GM11168 (cell line): Measurements from ENCODE around the gene GCNT4.
"Not testable (repeated sequence)": the region's sequence is repeated elsewhere in the genome, so short reads cannot be mapped to it uniquely, and the experiment has no call there.

Experiments
- in situ Hi-C: fragments of 300-500 bp; cut with MboI; formaldehyde crosslinking; loops from one replicate; pipeline ENCODE4 v1.12.0; 2022; ENCODE audit warnings: low sequenced_read_pairs; ENCODE audit not compliant: unreplicated experiment

Gene GCNT4, protein sequence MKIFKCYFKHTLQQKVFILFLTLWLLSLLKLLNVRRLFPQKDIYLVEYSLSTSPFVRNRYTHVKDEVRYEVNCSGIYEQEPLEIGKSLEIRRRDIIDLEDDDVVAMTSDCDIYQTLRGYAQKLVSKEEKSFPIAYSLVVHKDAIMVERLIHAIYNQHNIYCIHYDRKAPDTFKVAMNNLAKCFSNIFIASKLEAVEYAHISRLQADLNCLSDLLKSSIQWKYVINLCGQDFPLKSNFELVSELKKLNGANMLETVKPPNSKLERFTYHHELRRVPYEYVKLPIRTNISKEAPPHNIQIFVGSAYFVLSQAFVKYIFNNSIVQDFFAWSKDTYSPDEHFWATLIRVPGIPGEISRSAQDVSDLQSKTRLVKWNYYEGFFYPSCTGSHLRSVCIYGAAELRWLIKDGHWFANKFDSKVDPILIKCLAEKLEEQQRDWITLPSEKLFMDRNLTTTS

DNA sequence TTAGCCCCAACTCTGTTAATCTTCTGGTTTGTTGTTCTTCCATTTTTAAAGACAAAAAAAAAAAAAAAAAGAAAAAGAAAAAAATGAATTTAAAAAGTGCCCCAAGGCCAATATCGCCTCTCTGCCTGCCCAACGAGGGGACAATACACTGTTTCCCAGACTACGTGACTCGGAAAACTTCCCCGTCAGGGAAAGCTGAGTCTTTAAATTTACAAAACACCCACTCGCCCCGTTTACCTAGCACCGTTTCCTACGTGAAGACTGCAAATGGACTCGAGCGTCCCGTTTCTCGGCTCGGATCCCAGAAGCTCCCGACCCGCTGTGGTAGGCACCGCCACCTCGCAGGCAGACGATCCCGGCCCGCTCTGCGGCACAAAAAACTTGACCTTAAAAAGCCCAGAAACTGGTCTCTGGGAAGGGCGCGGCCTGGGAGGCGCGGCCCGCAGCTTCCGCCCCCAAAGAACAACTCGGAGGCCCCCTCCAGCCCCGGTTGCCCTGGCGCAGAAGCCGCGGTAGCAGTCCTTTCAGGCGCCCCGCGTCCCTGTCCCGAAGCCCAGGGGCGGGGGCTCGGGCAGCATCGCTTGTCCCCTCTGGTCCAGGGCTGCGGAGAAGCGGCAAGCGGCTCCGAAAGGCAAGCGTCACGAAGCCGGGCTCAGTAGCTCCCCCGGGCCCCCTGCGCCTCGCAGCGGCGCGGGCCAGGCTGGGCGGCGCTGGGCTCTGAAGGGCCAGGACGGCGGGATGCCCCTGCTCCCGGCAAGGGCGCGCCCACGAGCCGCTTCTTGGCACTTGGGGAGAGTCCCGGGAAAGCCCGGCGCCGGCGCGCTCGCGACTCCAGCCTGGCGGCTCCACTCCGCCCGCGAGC lies at the start of gene GCNT4:
Gene GCNT4 (minus strand): TSS at position 367 of the 862 bp plus-strand sequence. CDS start 22,521 bp downstream, outside the sequence.
- in situ Hi-C loops = no loop called here

DNA sequence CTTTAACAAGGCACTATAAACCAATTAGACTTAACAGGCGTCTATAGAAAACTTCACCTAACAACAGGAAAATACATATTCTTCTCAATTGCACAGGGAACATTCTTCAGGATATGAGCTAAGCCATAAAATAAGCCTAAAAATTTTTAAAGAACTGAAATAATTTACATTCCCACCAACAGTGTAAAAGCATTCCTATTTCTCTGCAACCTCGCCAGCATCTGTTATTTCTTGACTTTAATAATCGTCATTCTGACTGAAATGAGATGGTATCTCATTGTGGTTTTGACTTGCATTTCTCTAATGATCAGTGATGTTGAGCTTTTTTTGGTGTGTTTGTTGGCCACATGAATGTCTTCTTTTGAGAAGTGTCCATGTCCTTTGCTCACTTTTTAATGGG lies 43.6 kb upstream of the GCNT4 start:
- in situ Hi-C loops = not testable (repeated sequence)

DNA sequence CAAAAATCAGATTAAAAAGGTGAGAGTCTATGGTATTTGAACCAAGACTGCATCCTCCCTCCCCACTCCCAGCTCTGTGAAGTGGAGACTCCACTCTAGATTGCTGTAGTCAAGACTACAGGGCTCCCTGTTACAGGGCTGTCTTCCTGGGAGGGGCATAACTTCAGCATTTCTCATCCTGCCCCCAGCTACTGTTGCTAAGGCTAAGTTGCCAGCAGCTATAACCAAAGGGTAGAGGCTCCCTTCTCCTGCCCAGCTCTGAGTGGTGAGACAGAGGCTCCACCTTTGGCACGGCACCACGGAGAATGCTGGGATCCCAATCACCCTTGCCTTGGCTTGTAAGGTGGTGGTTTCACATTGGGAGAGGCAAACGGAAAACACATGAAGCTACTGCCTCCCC lies 39.2 kb upstream of the GCNT4 start:
- in situ Hi-C loops = no loop called here

DNA sequence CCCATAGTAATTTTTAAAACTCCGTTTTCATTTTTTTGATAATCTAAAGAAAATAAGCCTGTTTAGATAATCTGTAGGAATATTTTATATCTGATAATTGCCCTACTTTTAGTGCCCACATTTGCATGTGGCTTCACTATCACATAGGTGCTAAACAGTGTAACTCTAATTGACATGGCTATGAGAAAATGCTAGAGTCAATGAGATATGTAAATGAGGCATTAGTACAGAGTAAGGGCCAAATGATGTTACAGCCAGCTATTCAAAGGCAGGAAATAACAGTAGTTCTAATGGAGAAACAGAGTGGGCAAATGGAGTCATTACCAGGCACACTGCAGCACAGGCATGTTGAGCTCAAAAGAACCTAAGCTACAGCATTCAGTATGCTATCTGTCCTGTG lies 37.3 kb upstream of the GCNT4 start:
- in situ Hi-C loops = no loop called here

DNA sequence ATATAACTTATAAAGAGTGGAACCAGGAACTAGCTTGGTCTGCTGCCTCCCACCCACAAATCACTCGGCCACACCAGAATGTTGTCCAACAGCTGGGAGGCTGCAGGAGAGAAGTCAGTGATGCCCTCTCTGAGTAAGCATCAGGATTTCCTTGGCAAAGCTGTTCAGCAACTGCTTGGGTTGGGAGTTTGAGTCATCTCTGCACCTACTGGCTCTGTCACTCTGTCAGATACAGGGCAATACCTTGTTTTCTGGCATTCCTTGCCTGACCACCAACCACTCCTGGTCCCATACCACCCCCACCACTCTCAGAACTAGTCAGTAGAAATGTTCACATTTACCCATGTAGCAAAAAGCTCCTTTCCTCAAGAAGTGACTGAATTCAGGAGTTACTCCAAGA lies 36.8 kb upstream of the GCNT4 start:
- in situ Hi-C loops = no loop called here

DNA sequence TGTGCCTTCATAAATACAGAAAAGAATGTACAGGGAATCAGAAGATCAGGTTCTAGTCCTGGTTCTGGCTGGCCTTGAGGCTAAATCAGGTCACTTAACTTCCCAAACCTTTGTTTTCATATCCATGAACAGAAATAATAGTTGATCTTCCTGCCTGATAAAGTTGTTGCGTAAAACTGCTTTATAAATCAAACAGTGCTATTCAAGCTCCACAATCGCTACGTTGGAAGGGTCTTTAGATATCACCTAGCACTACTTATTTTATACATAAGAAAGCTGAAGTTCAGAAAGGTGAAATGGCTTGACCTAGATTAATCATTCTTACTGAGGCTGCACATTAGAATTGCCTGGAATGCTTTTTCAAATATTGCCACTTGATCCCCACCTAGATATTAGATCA lies 36.3 kb upstream of the GCNT4 start:
- in situ Hi-C loops = no loop called here

DNA sequence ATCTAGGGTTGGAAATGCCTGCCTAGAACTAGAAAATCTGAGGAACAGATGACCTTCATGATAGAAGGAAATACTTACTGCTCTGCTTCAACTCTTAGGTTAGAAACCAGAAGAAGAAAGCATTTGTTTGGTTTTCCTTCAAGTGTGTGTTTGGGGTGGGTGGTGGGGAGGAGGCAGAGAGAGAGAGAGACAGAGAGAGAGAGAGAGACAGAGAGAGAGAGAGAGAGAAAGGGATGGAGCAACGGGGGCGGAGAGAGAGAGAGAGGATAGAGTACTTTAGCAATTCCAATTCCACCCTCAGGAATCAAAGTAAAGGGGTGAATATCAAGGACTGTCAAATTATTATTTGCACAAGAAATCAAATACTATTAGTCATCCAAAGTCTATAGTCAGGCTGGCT lies 29.2 kb upstream of the GCNT4 start:
- in situ Hi-C loops = no loop called here

DNA sequence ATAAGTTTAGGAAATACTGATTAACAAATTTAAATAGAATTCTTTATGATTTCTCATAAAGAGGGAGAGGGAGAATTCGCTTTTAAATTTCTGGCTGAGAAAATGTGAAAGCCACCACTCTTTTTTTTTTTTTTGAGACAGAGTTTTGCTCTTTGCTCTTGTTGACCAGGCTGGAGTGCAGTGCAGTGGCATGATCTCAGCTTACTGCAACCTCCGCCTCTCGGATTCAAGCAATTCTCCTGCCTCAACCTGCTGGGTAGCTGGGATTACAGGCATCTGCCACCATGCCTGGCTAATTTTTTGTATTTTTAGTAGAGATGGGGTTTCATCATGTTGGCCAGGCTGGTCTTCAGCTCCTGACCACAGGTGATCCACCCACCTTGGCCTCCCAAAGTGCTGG lies 27.0 kb upstream of the GCNT4 start:
- in situ Hi-C loops = not testable (repeated sequence)

DNA sequence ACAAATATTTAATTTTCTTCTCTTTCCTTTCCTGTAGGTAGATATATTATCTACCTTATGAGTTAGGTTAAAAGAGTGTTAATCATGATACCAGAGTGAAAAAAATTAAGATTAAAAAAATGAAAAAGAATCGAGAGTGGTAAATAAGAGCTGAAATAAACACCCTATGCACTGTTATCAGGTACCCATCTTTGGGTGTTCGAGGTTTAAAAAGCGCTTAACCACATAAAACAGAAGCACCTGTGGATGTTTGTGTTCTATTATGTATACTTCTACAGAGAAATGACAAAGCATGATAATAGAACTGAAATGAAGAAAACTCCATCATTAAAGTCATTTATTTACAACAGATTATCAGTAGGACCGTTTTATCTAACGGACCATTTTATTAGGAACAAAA lies 25.7 kb upstream of the GCNT4 start:
- in situ Hi-C loops = no loop called here

DNA sequence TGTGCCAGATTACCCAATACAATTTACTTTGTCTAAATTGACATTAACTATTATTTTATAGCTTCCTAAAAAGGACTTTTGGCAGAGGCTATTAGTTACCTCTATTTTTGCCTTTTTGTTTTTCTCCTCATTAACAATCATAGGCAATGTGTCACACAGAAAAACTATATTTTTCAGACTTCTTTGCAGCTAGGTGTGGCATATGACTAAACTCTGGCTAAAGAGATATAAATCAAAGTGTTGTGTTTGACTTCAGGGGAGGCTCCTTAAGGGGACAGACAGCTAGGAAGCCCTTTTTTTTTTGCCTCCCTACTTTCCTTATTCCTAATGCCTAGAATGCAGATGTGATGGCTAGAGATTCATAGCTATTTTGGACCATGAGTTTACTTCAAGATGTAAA lies 19.7 kb upstream of the GCNT4 start:
- in situ Hi-C loops = no loop called here

DNA sequence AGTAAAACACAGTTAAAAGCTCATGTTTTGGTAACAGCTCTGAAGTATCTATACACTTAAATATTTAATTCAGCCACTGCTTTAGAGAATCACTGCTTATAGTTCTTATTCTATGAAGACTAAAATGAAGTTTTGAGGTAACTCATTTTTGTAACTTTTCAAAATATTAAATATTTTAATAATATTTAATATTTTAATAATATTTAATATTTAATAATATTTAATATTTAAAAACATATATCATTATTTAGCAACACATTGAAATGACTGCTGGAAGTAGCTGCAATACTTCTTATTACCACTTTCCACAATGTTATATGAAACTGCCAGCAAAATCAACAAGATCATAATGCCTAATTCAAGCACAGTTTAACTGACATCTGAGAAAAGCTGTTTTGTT lies 18.7 kb upstream of the GCNT4 start:
- in situ Hi-C loops = no loop called here

DNA sequence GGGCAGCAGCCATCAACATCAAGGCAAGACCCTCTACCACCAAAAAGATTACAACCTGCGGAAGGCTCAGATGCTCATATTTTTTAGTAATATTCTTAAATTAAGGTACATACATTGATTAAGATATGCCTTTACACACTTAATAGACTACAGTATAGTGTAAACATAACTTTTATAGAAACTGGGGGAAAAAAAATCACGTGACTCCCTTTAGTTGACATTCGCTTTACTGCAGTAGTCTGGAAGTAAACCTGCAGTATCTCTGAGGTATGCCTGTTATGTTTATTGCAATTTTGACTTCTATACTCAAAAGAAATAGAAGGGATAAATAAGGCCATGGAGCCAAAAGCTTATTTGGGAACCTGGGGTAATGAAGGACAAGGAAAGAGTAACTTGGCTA lies 15.1 kb upstream of the GCNT4 start:
- in situ Hi-C loops = no loop called here

DNA sequence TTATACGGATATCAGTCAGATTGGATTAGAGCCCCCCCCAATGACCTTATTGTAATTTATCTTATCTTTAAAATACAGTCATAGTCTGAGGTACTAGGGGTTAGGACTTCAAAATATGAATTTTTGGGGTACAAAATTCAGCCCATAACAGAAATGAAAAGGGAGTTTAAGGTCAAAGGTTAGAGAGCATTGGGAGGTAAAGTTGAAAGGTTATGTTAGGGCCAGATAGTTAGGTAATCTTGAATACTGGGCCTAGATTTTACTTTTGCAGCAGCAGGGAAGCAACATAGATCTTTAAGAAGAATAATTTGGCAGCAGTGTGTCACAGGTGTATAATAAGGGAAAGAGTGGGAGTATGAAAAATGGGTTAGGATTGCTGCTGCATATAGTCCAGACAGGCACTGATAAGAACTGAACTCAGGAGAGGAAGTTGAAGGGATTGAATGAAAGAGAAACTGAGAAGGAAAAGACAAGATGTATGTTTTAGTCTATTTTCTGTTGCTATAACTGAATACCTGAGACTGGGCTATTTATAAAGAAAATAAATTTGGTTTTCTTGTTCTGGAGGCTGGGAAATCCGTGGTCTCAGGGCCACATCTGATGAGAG lies 10.7 kb upstream of the GCNT4 start:
- in situ Hi-C loops = no loop called here

DNA sequence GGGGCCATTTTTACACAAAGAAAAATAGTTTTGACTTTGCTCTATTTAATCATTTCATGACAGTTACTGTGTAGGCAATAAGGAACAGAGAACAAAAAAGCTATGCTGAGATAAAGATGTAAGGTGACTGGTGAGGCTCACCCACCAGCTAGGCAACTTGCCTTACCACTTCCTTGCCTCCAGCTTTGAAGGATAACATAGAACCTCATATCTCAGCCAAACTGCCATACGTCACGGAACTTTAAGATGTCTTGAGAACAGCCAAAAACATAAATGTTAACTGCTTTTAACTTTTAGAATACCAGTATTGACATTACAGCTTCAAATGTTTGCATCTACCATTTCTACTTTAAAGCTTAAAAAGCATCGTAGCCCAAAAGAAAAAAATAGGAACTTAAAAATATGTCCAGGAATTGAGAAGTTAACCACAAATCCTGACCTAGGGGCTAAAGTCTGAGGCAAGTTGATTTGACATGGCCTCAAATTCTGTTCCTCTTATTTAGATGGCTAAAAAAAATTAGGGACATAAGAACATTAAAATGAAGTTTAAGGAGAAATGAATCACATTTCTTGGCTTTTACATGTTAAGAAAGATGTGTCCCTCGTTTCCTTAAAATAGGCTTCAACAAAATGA lies 7.7 kb upstream of the GCNT4 start:
- in situ Hi-C loops = no loop called here

DNA sequence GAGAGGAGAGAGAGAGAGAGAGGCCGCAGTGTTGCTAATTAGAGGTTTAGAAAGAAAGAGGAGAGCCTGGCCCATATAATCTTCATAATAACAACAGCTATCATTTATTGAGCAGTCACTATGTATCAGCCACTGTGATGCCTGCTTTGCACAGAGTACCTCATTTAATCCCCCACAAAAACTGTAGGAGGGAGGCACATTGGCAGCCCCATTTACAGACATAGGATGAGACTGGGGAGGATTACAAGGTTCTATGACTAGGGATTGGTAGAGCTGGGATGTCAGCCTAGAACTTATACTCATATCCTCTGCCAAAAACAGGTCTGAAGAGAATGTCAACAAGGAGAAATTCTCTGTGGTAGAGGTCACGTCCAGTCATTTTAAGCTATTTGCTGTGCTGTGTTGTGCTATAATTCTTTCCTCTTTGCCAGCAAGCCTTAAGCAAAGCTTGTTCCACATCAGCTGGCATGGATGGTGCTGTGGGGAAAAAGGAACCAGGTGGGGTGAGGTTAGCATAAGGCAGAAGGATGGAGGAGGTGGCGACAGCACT lies 6.7 kb upstream of the GCNT4 start:
- in situ Hi-C loops = no loop called here

DNA sequence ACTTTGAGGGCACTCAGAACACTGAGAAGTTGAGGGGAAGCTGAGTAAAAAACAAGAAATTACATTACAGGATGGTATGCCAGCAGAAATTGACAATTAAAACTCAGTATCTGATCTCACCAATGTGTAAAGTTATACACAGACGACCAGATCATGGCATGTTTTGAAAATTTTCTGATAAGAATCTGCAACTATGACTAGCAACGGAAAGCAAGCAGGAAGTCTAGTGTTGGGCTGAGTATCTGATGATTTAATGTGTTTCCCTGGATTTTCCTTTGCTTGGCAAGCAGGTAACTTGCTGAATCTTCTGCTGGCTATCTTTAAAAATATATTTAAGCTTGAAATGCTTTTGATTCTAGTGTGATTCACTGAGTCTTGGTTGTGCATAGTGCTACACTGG lies 5.2 kb upstream of the GCNT4 start:
- in situ Hi-C loops = no loop called here

DNA sequence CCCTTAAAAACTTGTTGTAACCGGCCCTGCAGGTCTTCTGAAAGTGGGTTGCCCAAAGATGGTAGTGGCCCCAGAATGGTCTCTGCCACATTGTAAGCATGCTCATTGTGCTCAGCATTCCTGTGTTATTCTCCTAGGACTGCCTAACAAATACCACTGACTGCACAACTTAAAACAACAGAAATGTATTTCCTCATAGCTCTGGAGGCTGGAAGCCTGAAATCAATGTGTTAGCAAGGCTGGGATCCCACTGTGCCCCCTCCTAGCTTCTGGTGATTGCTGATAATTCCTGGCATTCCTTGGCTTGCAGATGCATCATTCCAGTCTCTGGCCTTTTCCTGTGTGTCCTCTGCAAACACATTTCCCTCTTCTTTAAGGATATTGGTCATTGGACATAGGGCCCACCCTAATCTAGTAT lies 3.4 kb upstream of the GCNT4 start:
- in situ Hi-C loops = no loop called here

DNA sequence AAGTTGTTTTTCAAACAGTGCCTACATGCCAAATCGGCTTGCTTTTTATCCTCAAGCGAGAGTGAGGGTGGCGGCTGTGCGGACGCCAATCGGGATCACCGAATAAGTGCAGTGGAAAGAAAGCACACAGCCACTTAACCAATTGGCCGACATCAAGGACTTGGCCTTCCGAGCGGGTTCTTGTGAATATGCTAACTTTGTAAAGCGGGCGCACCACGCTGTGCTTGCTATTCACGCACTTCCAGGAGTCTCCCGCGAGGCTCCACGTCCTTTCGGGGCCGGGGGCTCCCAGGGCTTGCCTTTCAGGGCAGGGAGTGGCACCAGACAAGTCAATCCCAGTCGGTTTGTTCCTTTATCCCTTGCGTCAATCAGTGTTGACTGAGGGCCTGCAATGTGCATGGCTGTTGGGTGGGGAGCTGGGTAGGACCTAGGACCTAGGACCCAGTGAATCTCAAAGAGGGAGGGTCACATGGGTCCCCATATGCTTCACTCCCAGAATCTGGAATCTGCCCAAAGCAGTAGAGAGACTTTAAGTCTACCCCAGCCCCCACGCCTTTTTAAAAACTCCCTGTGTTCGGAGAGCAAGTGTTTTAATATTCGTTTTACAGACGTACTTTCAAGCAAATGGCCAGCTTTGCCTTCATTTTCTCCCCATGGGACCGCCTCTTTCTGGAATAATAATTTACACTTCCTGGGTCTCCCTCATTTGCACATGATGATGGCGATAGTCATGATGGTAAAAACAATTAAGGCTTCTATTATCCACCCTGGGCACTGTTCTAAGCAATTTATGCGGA lies 2.0 kb upstream of the GCNT4 start:
- in situ Hi-C loops = no loop called here

DNA sequence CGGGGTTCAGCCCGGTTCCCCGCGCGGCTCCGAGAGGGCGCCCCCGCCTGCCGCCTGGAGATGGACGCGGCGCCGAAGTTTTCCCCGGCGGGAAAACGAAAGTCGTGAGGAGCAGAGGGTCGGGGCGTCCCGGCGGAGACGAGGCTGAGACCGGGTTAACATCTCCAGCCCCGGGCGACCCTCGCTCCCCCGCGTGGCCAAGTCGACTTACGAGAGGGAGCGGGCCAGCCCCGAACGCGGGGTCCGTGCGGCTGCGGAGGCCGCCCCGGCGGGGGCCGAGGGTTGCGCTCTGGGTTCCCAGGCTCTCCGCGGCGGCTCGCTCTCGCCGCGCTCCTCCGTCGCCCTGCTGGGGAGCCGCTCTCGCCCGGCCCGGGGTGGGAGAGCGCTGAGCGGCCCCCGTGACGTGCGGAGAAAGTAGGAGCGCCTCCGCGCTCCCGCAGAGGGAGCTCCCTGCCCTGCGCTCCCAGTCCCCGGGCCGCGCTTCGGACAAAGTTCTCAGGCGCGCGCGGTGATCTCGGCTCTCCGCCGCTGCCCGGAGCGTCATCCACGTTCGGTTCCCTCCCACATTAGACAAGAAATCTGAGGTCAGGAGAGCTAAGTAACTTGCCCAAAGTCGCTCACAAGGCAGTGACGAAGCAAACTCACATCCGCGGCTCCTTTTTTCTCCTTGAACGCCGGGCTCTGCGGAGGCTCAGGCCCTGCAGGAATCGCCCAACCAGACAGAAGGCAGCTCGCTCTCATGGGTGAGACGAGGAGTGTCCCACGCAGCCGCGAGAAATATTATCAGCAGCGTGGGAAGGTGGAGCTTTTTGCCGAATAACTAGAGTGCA lies 1.2 kb upstream of the GCNT4 start:
- in situ Hi-C loops = no loop called here
